GM19468 (cell line): ENCODE results near the gene SH3BP5L.
A peak's percentile ranks its signal among the peaks of the same experiment; 100 is the strongest.
"Not testable (repeated sequence)": the region's sequence is repeated elsewhere in the genome, so short reads cannot be mapped to it uniquely, and the experiment has no call there.

Experiments used
- ATAC-seq: cut with Tn5 transposase; IDR thresholded peaks from one replicate; pipeline ENCODE4 v1.9.1; 2021; ENCODE audit warnings: mild to moderate bottlenecking, moderate library complexity, moderate number of reproducible peaks; ENCODE audit not compliant: unreplicated experiment; ENCODE audit errors: extremely low read depth

SH3BP5L gene

GRCh38 chr1:248789337-248789736 lies 36.4 kb downstream of the SH3BP5L start:
- ATAC-seq = not testable (repeated sequence)

- ATAC-seq = no peak
These were observed 37.4 kb downstream of the SH3BP5L start for GRCh38 chr1:248788327-248788726.

DNA sequence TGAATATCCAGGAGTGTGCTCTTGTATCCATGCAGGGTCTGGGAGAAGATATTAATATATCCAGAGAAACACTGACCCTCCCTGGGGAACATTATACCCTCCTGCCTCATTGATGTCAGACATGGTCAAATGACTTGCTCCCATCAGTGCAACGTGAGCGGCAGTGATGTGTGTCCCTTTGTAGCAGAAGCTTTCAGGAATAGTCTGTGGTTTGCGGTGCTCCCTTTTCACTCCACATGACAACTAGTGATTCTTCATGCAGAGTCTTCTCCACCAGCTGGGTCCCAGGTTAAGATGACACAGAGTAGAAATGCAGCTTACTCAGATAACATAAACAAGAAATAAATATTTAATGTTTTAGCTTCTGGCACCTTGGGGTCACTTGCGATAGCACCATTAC lies 38.3 kb downstream of the SH3BP5L start:
- ATAC-seq = no peak

GRCh38 chr1:248786156-248786555 lies 39.6 kb downstream of the SH3BP5L start:
- peak; percentile 29 for ATAC-seq

- no peak for ATAC-seq
These were observed 42.3 kb downstream of the SH3BP5L start for GRCh38 chr1:248783367-248783766.

GRCh38 chr1:248782416-248783141 lies 43.1 kb downstream of the SH3BP5L start:
- ATAC-seq = no peak

DNA sequence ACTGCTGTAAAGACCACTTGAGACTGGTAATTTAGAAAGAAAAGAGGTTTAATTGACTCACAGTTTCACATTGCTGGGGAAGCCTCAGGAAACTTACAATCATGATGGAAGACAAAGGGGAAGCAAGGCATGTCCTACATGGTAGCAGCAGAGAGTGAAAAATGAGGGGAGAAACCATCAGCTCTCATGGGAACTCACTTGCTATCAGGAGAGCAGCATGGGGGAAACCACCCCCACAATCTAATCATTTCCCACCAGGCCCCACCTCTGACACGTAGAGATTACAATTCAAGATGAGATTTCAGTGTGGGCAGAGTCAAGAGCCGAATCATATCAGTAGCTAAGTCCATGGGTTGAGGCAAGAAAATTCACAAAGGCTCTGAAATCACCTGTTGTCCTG lies 46.4 kb downstream of the SH3BP5L start:
- ATAC-seq = no peak

DNA sequence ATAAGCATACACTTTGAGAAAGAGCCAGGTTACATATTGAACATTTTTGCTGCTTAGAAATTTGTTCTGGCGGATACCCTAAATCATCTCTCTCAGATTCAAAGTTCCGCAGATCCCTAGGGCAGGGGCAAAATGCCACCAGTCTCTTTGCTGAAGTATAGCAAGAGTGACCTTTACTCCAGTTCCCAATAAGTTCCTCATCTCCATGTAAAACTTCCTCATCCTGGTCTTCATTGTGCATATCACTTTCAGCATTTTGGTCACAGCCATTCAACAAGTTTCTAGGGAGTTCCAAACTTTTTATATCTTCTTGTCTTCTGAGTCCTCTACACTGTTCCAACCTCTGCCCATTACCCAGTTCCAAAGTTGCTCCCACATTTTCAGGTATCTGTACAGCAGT lies 46.8 kb downstream of the SH3BP5L start:
- no peak for ATAC-seq

- ATAC-seq = no peak
These were observed 48.7 kb downstream of the SH3BP5L start for GRCh38 chr1:248776991-248777390.

DNA sequence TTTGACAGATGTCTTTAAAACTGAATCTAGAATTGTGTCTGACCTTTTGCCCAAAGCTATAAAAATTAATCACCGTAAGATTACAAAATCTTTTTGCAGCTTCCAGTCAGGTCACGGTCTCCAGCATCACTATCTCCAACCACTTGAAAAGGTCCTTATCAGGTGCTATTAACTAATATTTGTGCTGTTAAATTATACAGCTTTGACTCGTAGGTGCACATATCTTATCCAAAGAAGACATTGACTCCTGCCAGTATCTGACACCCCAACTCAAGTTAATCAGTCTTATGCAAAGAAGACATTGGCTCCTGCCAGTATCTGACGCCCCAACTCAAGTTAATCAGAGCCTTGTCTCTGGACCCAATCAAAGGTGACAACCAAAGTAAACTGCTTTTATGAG lies 50.3 kb downstream of the SH3BP5L start:
- ATAC-seq = no peak
